Transverse colon (tissue), 4 donors: ENCODE results near the gene DNAJA2. TPM values are rescaled to one million over a fixed set of nuclear protein-coding genes. Genes with fewer than 3 reads are reported as not detected.

Source experiments
- DNase-seq: peaks from one replicate; pipeline ENCODE4 v3.0.0-alpha.2; 2019
- H3K27ac ChIP-seq, 4 donors: fragments of 200-600 bp; sonication (generic); 2 replicates each; pipeline ENCODE4 v1.5.1; 2016 to 2018; ENCODE audit warnings: inconsistent platforms in 4 of 4
- H3K27me3 ChIP-seq: fragments of 200-600 bp; sonication (generic); 2 replicates; pipeline ENCODE4 v1.5.1; 2017; ENCODE audit warnings: inconsistent platforms
- H3K36me3 ChIP-seq, 4 donors: fragments of 200-600 bp; sonication (generic); 2 replicates each; pipeline ENCODE4 v1.5.1; 2017 to 2019; ENCODE audit warnings: inconsistent platforms in 4 of 4
- H3K4me1 ChIP-seq, 4 donors: fragments of 200-600 bp; sonication (generic); 2 replicates each; pipeline ENCODE4 v1.5.1; 2017 to 2020; ENCODE audit warnings: inconsistent platforms in 4 of 4
- H3K4me3 ChIP-seq, 4 donors: fragments of 200-600 bp; sonication (generic); 1 replicate in 1 of 4; 2 replicates in 3 of 4; pipeline versions ENCODE4 v1.5.1 to v1.6.1; 2017 to 2019; ENCODE audit warnings: inconsistent platforms in 4 of 4
- H3K9me3 ChIP-seq, 2 donors: fragments of 200-600 bp; sonication (generic); 2 replicates each; pipeline ENCODE4 v1.5.1; 2017 to 2019; ENCODE audit warnings: inconsistent platforms in 2 of 2
- CTCF ChIP-seq, 5 experiments: fragments of 200-600 bp in 3 of 5; fragments of 450-650 bp in 2 of 5; sonication (generic) in 3 of 5; IDR thresholded peaks; 1 replicate in 2 of 5; 2 replicates in 3 of 5; pipeline ENCODE4 v1.5.1; 2016 to 2017; ENCODE audit warnings: antibody characterized with exemption in 5 of 5, inconsistent platforms in 3 of 5, mild to moderate bottlenecking in 2 of 5, moderate library complexity in 1 of 5
- EP300 ChIP-seq: sonication (generic); formaldehyde crosslinking; IDR thresholded peaks from one replicate; pipeline ENCODE4 v1.6.1; 2017; ENCODE audit warnings: antibody characterized with exemption, low read depth
- POLR2A ChIP-seq: fragments of 450-650 bp; IDR thresholded peaks from one replicate; pipeline ENCODE4 v1.6.1; 2016; ENCODE audit warnings: antibody characterized with exemption, mild to moderate bottlenecking, moderate library complexity
- POLR2AphosphoS5 ChIP-seq, 3 donors: sonication (generic); formaldehyde crosslinking; IDR thresholded peaks; one replicate each; pipeline ENCODE4 v1.6.1; 2016; ENCODE audit warnings: antibody characterized with exemption in 3 of 3
- WGBS, 2 donors: methylation state at CpG; one replicate each; pipeline ENCODE4 v1.1.5; 2018; ENCODE audit warnings: low coverage in 1 of 2; 5-methylcytosine and 5-hydroxymethylcytosine counted together
- in situ Hi-C, 4 donors: fragments of 200-750 bp; cut with MboI; loops; one replicate each; pipeline versions ENCODE4 v1.15.0 to v1.15.1; 2017; ENCODE audit warnings: low sequenced_read_pairs in 3 of 4, low pct_ligation_motif_present in 1 of 4, low pct_unique_long_range_greater_than_20kb in 1 of 4
- intact Hi-C: fragments of 100-400 bp; cut with DNase I; formaldehyde crosslinking; loops from one replicate; pipeline ENCODE4 v1.15.1; 2023; ENCODE audit warnings: low total_unique reads
- total RNA-seq, 4 donors: library from RNA; depleted of rRNA; stranded (reverse); fragments of >200 nt; gene quantifications; one replicate each; pipeline ENCODE4 v1.1.0, GENCODE V29; 2016

Gene DNAJA2
- total RNA-seq, 4 donors from 2014 or later: 17.1 to 53.2 (median 39.2) TPM

DNA sequence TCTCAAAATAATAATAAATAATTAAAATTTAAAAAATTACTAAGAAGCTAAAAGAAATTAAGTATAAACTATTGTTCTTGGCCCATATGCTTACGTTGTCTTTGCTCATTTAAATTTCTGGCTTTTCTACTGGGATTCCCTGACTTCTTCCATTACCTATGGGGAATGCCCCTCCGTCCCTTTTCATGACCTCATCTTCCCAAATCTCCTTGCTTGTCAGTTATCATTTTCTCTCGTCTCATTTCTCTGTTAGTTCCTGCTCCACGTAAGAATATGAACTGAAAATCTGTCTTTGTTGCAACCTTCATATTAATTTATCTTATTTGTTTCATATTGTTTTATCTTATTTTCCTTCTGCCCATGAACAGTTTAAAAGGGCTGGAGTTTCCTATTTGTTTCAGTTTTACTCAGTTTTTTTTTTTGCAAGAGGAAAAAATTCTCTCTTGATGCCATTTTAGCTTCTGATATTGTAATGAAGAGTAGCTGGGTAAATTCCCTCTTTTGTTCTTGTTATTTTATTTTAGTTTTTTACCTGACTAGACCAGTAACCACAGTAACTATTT, 2.5 kb upstream of the DNAJA2 start:
- in situ Hi-C loops: no loop called here
- H3K9me3 ChIP-seq: no peaks in the 10 kb centered on the region
- TF ChIP-seq CTCF (IDR thresholded peaks at IDR 0.05): no peak
- TF ChIP-seq POLR2A: no peak
- TF ChIP-seq EP300: no peak
- TF ChIP-seq POLR2AphosphoS5 (IDR thresholded peaks at IDR 0.05): no peak
- no peak overlapping the region for H3K27ac ChIP-seq
- H3K27me3 ChIP-seq: no peaks in the 10 kb centered on the region
- no peaks in the 10 kb centered on the region for H3K36me3 ChIP-seq
- no peak overlapping the region for H3K4me3 ChIP-seq
- peaks cover 0 to 29% (median 16%) of the 10 kb centered on the region in 4 donors for H3K4me1 ChIP-seq
- no peak for DNase-seq
- intact Hi-C loops: no loop called here
- 75 to 76% methylated on average over 4 of the region's 4 CpGs for WGBS, 2 donors

DNA sequence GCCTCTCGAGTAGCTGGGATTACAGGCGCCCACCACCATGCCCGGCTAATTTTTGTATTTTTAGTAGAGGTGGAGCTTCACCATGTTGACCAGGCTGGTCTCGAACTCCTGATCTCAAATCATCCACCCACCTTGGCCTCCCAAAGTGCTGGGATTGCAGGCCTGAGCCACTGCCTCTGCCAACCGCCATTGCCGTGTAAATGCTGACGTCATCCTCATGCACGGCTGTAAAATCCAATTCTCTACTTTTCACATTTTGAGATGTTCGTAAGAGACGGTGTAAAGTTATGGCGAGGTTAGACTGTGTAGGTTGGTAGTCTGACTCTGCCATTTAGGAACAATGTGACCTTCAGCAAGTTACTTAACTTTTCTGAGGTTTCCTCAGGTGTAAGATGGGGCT, 1.7 kb upstream of the DNAJA2 start:
- in situ Hi-C loops (no loop called here), intact Hi-C loops (no loop called here)
- no peak for DNase-seq
- TF ChIP-seq CTCF (IDR thresholded peaks at IDR 0.05) (no peak), POLR2AphosphoS5 (IDR thresholded peaks at IDR 0.05) (no peak), EP300 (no peak), POLR2A (no peak)
- Histone ChIP-seq H3K9me3 (no peaks in the 10 kb centered on the region), H3K27me3 (no peaks in the 10 kb centered on the region), H3K36me3 (peaks cover 0 to under 1% (median 0%) of the 10 kb centered on the region in 4 donors), H3K4me3 (no peak overlapping the region), H3K27ac (no peak overlapping the region), H3K4me1 (peaks cover 0 to 35% (median 17%) of the 10 kb centered on the region in 4 donors)
- 96% methylated on average over 9 to 11 of the region's 11 CpGs for WGBS, 2 donors

DNA sequence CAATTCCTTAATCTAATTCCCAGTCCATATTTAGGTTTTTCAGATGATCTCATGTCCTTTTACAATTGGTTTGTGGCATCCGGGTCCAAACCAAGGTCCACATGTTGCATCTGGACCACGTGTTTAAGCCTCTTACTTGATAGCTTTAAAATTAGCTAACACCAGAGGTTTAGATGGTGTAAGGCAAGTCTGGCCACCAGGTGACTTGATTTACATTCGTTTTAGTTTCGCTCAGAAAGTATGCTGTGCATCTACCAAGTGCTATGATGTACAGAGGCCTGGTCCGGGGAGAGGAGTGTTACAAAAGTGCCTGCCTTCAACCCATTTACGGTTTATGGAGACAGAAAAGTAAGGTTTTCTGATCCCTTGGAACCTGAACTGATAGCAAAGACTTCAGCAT, 878 bp upstream of the DNAJA2 start:
- TF ChIP-seq CTCF (IDR thresholded peaks at IDR 0.05): peak in 2 of 5 experiments; percentile 30 to 31
- no peak for TF ChIP-seq EP300
- intact Hi-C loops: no loop called here
- Histone ChIP-seq H3K36me3 (peaks cover 0 to 9% (median 0%) of the 10 kb centered on the region in 4 donors), H3K27me3 (no peaks in the 10 kb centered on the region), H3K4me3 (peak overlapping the region in 3 of 4 donors; percentile 75 to 93 (median 85)), H3K4me1 (peaks cover 0 to 44% (median 18%) of the 10 kb centered on the region in 4 donors), H3K9me3 (no peaks in the 10 kb centered on the region), H3K27ac (peak overlapping the region; percentile 98 to 100 (median 98))
- WGBS, 2 donors: 62% methylated on average over 6 of the region's 6 CpGs; no CpG with 5 or more reads in 1 of the 2 donors
- no peak for DNase-seq
- in situ Hi-C loops: no loop called here

GRCh38 chr16:46973996-46974324, 486 bp upstream of the DNAJA2 start:
- Histone ChIP-seq H3K36me3 (peaks cover 0 to 11% (median 0%) of the 10 kb centered on the region in 4 donors), H3K27ac (peak overlapping the region; percentile 98 to 100 (median 98)), H3K9me3 (no peaks in the 10 kb centered on the region), H3K4me3 (peak overlapping the region; percentile 25 to 93 (median 80)), H3K4me1 (peaks cover 0 to 47% (median 18%) of the 10 kb centered on the region in 4 donors), H3K27me3 (no peaks in the 10 kb centered on the region)
- DNase-seq: no peak
- intact Hi-C loops (no loop called here), in situ Hi-C loops (no loop called here)
- WGBS, 2 donors: 1 to 21% methylated on average over 1 to 14 of the region's 14 CpGs
- TF ChIP-seq EP300 (no peak), POLR2A (no peak), CTCF (IDR thresholded peaks at IDR 0.05) (no peak), POLR2AphosphoS5 (IDR thresholded peaks at IDR 0.05) (no peak)
